ENCODE data around the gene LIPI.

LIPI gene

GRCh38 chr21:14236180-14236579 is 25.4 kb upstream of the LIPI start:
- Histone ChIP-seq H3K79me2 (no peaks in the 10 kb centered on the region), H3K4me1 (no peaks in the 10 kb centered on the region), H3K36me3 (ENCODE audit: control insufficient read depth, insufficient read depth, low read length) (no peaks in the 10 kb centered on the region), H3K9ac (no peak overlapping the region), H3K9me3 (ENCODE audit: control insufficient read depth, low read length) (no peaks in the 10 kb centered on the region), H3K4me2 (ENCODE audit: low read length) (no peak overlapping the region), H2AFZ (no peak overlapping the region), H3K4me3 (ENCODE audit: low read depth, low read length) (no peak overlapping the region), H3K27ac (no peak overlapping the region), H3K27me3 (ENCODE audit: control insufficient read depth, insufficient read depth, low read length) (no peaks in the 10 kb centered on the region)
- TF ChIP-seq CTCF (IDR thresholded peaks at IDR 0.05): no peak

GRCh38 chr21:14235101-14235500 is 24.3 kb upstream of the LIPI start:
- no peak overlapping the region for H2AFZ ChIP-seq
- no peaks in the 10 kb centered on the region for H3K27me3 ChIP-seq (ENCODE audit: control insufficient read depth, insufficient read depth, low read length)
- no peak overlapping the region for H3K27ac ChIP-seq
- H3K4me3 ChIP-seq (ENCODE audit: low read depth, low read length): no peak overlapping the region
- H3K9me3 ChIP-seq (ENCODE audit: control insufficient read depth, low read length): no peaks in the 10 kb centered on the region
- H3K4me1 ChIP-seq: no peaks in the 10 kb centered on the region
- no peak overlapping the region for H3K9ac ChIP-seq
- no peaks in the 10 kb centered on the region for H3K79me2 ChIP-seq
- no peak for TF ChIP-seq CTCF (IDR thresholded peaks at IDR 0.05)
- no peak overlapping the region for H3K4me2 ChIP-seq (ENCODE audit: low read length)
- H3K36me3 ChIP-seq (ENCODE audit: control insufficient read depth, insufficient read depth, low read length): no peaks in the 10 kb centered on the region

- Histone ChIP-seq H3K9ac (no peak overlapping the region), H2AFZ (no peak overlapping the region), H3K4me1 (no peaks in the 10 kb centered on the region), H3K9me3 (ENCODE audit: control insufficient read depth, low read length) (no peaks in the 10 kb centered on the region), H3K36me3 (ENCODE audit: control insufficient read depth, insufficient read depth, low read length) (no peaks in the 10 kb centered on the region), H3K4me3 (ENCODE audit: low read depth, low read length) (no peak overlapping the region), H3K79me2 (no peaks in the 10 kb centered on the region), H3K27ac (no peak overlapping the region), H3K27me3 (ENCODE audit: control insufficient read depth, insufficient read depth, low read length) (no peaks in the 10 kb centered on the region), H3K4me2 (ENCODE audit: low read length) (no peak overlapping the region)
- TF ChIP-seq CTCF (IDR thresholded peaks at IDR 0.05): no peak
Observed at GRCh38 chr21:14229399-14229798, 18.6 kb upstream of the LIPI start.

- H3K36me3 ChIP-seq (ENCODE audit: control insufficient read depth, insufficient read depth, low read length): no peaks in the 10 kb centered on the region
- no peaks in the 10 kb centered on the region for H3K9me3 ChIP-seq (ENCODE audit: control insufficient read depth, low read length)
- H2AFZ ChIP-seq: no peak overlapping the region
- no peak for TF ChIP-seq CTCF (IDR thresholded peaks at IDR 0.05)
- H3K27me3 ChIP-seq (ENCODE audit: control insufficient read depth, insufficient read depth, low read length): no peaks in the 10 kb centered on the region
- H3K79me2 ChIP-seq: no peaks in the 10 kb centered on the region
- no peaks in the 10 kb centered on the region for H3K4me1 ChIP-seq
- H3K4me2 ChIP-seq (ENCODE audit: low read length): no peak overlapping the region
- no peak overlapping the region for H3K9ac ChIP-seq
- no peak overlapping the region for H3K4me3 ChIP-seq (ENCODE audit: low read depth, low read length)
- no peak overlapping the region for H3K27ac ChIP-seq
Observed at GRCh38 chr21:14223365-14223764, 12.6 kb upstream of the LIPI start.

- Histone ChIP-seq H3K27ac (peak within 1 kb of the TSS; percentile 6), H3K9me3 (ENCODE audit: control insufficient read depth, low read length) (no peaks in the 10 kb centered on the region), H3K4me2 (ENCODE audit: low read length) (peak within 1 kb of the TSS; percentile 82), H2AFZ (peak within 1 kb of the TSS; percentile 85), H3K36me3 (ENCODE audit: control insufficient read depth, insufficient read depth, low read length) (no peaks in the 10 kb centered on the region), H3K9ac (no peak within 1 kb of the TSS), H3K27me3 (ENCODE audit: control insufficient read depth, insufficient read depth, low read length) (no peaks in the 10 kb centered on the region), H3K4me1 (peaks cover 2% of the 10 kb centered on the region), H3K79me2 (no peaks in the 10 kb centered on the region), H3K4me3 (ENCODE audit: low read depth, low read length) (peak within 1 kb of the TSS; percentile 92)
- no peak for TF ChIP-seq CTCF (IDR thresholded peaks at IDR 0.05)
Observed at GRCh38 chr21:14215971-14216641, 5.4 kb upstream of the LIPI start, which contains the start of gene RBM11. Gene RBM11, plus strand, starts transcription at chr21:14216157. Its CDS starts 30 bp downstream, at chr21:14216187.

Measured in parathyroid adenoma (tissue), 2 donors.